Measurements from ENCODE around the gene RAPGEF5. TPM values are rescaled to one million over a fixed set of nuclear protein-coding genes. Genes with fewer than 3 reads are reported as not detected.

RAPGEF5 gene
- total RNA-seq, 1 donor from 2014 or later: 9.9 TPM

DNA sequence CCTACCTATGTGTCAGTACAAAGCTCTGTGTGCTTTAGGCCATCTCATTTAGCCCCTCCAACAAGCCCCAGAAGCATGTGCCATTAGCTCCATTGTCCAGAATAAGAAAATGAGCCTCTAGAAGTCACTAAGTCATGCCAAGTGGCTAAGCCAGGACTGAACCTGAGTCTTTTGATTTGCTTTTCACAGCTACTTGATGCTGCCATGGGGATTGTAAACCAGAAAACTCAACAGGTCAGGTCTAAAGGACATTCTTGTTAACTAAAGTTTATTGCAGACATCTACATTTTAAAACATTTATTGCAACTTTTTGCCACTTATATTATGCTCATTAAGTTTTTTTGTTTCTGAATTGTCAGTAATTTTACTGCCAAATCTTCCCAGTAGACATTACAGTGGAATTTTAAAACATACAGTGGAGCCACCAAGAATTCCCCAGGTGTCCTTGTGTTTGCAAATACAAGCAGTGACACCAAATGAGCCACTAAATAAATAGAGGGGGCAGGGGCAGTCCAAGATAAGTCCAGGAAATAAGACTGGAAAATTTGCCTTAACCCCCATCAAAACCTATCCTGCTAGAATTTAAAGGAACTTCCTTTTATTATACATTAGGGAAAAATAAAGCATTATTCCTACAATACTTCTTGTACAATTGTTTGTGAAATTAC is 115.9 kb downstream of the RAPGEF5 start:
- Mint-ChIP-seq H3K27ac (no peak overlapping the region), H3K27me3 (no peaks in the 10 kb centered on the region), H3K36me3 (ENCODE audit: insufficient read depth) (peaks cover 4% of the 10 kb centered on the region), H3K9me3 (ENCODE audit: low read depth) (peaks cover 9% of the 10 kb centered on the region), H3K4me1 (ENCODE audit: low read depth) (peaks cover 4% of the 10 kb centered on the region), H3K4me3 (ENCODE audit: low read depth) (no peak overlapping the region)
- DNase-seq (ENCODE audit: low spot score, unreplicated experiment): no peak
- TF ChIP-seq, protein P1, sequence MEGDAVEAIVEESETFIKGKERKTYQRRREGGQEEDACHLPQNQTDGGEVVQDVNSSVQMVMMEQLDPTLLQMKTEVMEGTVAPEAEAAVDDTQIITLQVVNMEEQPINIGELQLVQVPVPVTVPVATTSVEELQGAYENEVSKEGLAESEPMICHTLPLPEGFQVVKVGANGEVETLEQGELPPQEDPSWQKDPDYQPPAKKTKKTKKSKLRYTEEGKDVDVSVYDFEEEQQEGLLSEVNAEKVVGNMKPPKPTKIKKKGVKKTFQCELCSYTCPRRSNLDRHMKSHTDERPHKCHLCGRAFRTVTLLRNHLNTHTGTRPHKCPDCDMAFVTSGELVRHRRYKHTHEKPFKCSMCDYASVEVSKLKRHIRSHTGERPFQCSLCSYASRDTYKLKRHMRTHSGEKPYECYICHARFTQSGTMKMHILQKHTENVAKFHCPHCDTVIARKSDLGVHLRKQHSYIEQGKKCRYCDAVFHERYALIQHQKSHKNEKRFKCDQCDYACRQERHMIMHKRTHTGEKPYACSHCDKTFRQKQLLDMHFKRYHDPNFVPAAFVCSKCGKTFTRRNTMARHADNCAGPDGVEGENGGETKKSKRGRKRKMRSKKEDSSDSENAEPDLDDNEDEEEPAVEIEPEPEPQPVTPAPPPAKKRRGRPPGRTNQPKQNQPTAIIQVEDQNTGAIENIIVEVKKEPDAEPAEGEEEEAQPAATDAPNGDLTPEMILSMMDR (IDR thresholded peaks at IDR 0.05; ENCODE audit: unreplicated experiment): no peak

GRCh38 chr7:22238354-22239311 is 118.3 kb downstream of the RAPGEF5 start:
- peaks cover 10% of the 10 kb centered on the region for H3K4me1 Mint-ChIP-seq (ENCODE audit: low read depth)
- H3K36me3 Mint-ChIP-seq (ENCODE audit: insufficient read depth): no peaks in the 10 kb centered on the region
- no peak for DNase-seq (ENCODE audit: low spot score, unreplicated experiment)
- no peaks in the 10 kb centered on the region for H3K9me3 Mint-ChIP-seq (ENCODE audit: low read depth)
- H3K27me3 Mint-ChIP-seq: no peaks in the 10 kb centered on the region
- no peak overlapping the region for H3K4me3 Mint-ChIP-seq (ENCODE audit: low read depth)
- TF ChIP-seq, protein P1 (IDR thresholded peaks at IDR 0.05; ENCODE audit: unreplicated experiment): no peak
- H3K27ac Mint-ChIP-seq: no peak overlapping the region

DNA sequence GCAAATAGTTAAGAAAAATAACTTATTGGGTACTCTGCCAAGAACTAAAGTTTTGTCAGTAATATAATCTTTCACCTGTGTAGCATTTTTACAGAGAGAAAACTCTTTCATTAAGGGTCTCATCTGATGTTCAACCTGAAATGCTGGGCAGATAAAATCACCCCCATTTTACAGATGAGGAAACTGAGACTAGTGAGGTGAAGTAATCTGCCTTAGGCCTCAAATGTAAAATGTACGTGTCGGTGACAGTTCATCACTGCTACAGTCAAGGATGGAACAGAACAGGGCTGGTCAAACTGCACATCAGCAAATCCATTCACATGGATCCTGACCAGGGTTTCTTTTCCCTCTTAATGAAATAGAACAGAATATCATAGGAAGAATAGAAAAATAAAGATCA is 121.8 kb downstream of the RAPGEF5 start:
- Mint-ChIP-seq H3K36me3 (ENCODE audit: insufficient read depth) (no peaks in the 10 kb centered on the region), H3K4me3 (ENCODE audit: low read depth) (no peak overlapping the region), H3K27me3 (no peaks in the 10 kb centered on the region), H3K9me3 (ENCODE audit: low read depth) (no peaks in the 10 kb centered on the region), H3K4me1 (ENCODE audit: low read depth) (peaks cover 6% of the 10 kb centered on the region), H3K27ac (no peak overlapping the region)
- DNase-seq (ENCODE audit: low spot score, unreplicated experiment): no peak
- TF ChIP-seq, protein P1 (IDR thresholded peaks at IDR 0.05; ENCODE audit: unreplicated experiment): no peak

DNA sequence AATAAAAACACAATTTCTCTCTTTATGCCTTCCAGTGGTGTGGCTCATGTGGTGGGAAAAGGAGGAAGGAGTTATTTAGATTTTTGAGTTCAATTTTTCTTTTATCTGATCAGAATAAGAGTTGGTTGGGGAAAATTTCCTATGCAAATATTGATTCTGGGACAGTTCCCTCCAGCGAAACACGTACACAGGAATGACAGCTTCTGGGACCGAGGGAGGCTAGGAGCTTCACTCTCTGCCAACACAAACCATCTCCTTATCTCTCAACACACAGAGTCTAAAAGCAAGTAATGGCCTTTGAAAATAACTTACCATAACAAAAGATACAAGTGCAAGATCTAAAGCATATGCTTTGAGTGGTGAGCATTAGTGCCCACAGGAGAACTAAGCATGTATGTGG is 122.7 kb downstream of the RAPGEF5 start:
- Mint-ChIP-seq H3K4me1 (ENCODE audit: low read depth) (peaks cover 6% of the 10 kb centered on the region), H3K9me3 (ENCODE audit: low read depth) (no peaks in the 10 kb centered on the region), H3K4me3 (ENCODE audit: low read depth) (no peak overlapping the region), H3K27ac (no peak overlapping the region), H3K27me3 (no peaks in the 10 kb centered on the region), H3K36me3 (ENCODE audit: insufficient read depth) (no peaks in the 10 kb centered on the region)
- DNase-seq (ENCODE audit: low spot score, unreplicated experiment): no peak
- TF ChIP-seq, protein P1 (IDR thresholded peaks at IDR 0.05; ENCODE audit: unreplicated experiment): no peak

DNA sequence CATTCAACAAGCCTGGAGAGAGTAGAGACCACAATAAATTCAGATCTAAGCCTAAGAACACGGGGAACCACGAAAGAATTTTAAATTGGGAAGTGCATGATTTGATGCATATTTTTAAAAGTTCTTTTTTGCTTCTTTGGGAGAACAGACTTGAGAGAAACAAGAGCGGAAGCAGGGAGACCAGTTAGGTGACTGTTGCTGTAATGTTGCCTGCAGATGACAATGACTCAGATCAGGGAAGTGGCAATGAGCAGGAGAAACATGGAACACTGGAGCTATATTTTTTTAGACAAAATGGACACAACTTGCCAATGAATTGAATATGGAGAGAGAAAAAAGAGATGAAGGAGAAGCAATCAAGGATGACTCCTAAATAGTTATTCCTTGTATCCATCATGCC is 125.1 kb downstream of the RAPGEF5 start:
- Mint-ChIP-seq H3K27ac (no peak overlapping the region), H3K27me3 (no peaks in the 10 kb centered on the region), H3K4me1 (ENCODE audit: low read depth) (peaks cover 6% of the 10 kb centered on the region), H3K9me3 (ENCODE audit: low read depth) (no peaks in the 10 kb centered on the region), H3K36me3 (ENCODE audit: insufficient read depth) (no peaks in the 10 kb centered on the region), H3K4me3 (ENCODE audit: low read depth) (no peak overlapping the region)
- TF ChIP-seq, protein P1 (IDR thresholded peaks at IDR 0.05; ENCODE audit: unreplicated experiment): no peak
- no peak for DNase-seq (ENCODE audit: low spot score, unreplicated experiment)

Data from progenitor cell of endocrine pancreas (in vitro differentiated cells).